ENCODE measurements around the gene KIFC1. TPM values are rescaled to one million over a fixed set of nuclear protein-coding genes. Genes with fewer than 3 reads are reported as not detected.
A peak's percentile ranks its signal among the peaks of the same experiment; 100 is the strongest.

The KIFC1 gene
- total RNA-seq, 6 experiments from 2014 or later: 20.6 to 43.5 (median 38.6) TPM

DNA sequence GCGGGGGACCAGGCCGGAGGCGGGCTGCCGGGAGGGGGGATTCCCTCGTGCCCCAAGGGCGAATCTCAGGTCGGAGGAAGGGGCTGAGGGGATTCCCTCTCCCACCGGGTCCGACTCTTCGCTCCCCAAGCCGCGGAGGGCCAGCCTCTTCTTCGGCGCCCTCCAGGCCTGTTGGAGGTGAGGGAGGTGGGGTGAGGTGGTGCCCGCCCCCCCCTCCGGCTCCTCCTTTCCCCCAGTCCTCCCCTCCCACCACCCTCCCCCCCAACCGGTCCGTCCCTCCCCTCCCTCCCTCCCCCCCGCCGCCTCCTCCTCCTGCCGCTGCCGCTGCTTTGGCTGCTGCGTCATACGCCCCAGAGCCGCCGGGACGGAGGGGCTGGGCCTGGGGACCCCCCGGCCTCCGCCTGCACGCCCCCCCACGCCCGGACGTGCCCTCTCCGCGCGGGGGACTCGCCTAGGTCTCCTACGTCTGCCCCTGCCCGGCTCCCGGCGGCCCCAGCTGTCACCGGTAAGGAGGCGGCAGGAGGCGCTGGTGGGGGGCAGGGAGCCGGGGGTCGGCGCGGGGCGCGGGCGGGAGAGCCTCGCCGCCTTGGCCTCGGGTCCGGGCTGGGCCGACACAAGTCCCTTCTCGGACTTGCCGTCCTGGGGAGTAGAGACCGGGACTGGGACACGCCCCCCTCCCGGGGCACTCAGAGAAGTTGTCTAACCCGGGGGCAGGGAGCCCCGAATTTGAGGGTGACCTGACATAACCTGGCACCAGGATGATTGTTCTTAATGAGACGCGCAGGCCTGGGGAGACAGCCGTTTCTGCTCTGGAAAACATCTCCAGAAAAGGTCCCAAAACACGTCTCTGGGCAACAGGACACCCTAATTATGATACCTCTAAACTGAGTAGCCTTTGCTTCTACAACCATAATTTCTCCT lies 19.3 kb downstream of the KIFC1 start, which contains the start of gene PHF1:
TSS of gene PHF1 (plus strand) at position 304 of the 921 bp plus-strand sequence. CDS start 1,250 bp downstream, outside the sequence.
- Mint-ChIP-seq H3K27me3 (ENCODE audit: insufficient read depth) (peaks cover 11% of the 10 kb centered on the region), H3K36me3 (ENCODE audit: low read depth) (peaks cover 37% of the 10 kb centered on the region), H3K9me3 (no peaks in the 10 kb centered on the region), H3K27ac (peak within 1 kb of the TSS; percentile 96), H3K4me3 (peak within 1 kb of the TSS; percentile 92), H3K4me1 (ENCODE audit: low read depth) (peaks cover 55% of the 10 kb centered on the region)
- DNase-seq: no peak
- TF ChIP-seq, protein P1, sequence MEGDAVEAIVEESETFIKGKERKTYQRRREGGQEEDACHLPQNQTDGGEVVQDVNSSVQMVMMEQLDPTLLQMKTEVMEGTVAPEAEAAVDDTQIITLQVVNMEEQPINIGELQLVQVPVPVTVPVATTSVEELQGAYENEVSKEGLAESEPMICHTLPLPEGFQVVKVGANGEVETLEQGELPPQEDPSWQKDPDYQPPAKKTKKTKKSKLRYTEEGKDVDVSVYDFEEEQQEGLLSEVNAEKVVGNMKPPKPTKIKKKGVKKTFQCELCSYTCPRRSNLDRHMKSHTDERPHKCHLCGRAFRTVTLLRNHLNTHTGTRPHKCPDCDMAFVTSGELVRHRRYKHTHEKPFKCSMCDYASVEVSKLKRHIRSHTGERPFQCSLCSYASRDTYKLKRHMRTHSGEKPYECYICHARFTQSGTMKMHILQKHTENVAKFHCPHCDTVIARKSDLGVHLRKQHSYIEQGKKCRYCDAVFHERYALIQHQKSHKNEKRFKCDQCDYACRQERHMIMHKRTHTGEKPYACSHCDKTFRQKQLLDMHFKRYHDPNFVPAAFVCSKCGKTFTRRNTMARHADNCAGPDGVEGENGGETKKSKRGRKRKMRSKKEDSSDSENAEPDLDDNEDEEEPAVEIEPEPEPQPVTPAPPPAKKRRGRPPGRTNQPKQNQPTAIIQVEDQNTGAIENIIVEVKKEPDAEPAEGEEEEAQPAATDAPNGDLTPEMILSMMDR (IDR thresholded peaks at IDR 0.05): peak; percentile 47

DNA sequence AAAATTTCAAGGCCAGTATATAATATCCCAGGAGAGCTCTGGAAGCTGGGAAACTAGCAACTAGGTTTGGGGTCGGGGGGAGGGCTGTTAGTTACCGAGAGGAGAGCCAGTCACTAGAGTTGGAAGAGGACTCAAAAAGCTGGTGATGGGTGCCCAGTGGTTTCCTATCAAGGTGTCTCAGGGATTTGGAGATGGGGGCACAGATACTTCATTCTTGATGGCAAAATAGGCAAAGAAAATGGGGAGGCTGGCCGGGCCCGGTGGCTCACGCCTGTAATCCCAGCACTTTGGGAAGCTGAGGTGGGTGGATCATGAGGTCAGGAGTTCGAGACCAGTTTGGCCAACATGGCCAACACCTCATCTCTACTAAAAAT lies 20.0 kb downstream of the KIFC1 start:
- peak overlapping the region; percentile 78 for H3K27ac Mint-ChIP-seq
- H3K4me3 Mint-ChIP-seq: peak overlapping the region; percentile 89
- peaks cover 12% of the 10 kb centered on the region for H3K27me3 Mint-ChIP-seq (ENCODE audit: insufficient read depth)
- no peak for DNase-seq
- H3K4me1 Mint-ChIP-seq (ENCODE audit: low read depth): peaks cover 62% of the 10 kb centered on the region
- no peaks in the 10 kb centered on the region for H3K9me3 Mint-ChIP-seq
- peaks cover 43% of the 10 kb centered on the region for H3K36me3 Mint-ChIP-seq (ENCODE audit: low read depth)
- TF ChIP-seq, protein P1 (IDR thresholded peaks at IDR 0.05): no peak

DNA sequence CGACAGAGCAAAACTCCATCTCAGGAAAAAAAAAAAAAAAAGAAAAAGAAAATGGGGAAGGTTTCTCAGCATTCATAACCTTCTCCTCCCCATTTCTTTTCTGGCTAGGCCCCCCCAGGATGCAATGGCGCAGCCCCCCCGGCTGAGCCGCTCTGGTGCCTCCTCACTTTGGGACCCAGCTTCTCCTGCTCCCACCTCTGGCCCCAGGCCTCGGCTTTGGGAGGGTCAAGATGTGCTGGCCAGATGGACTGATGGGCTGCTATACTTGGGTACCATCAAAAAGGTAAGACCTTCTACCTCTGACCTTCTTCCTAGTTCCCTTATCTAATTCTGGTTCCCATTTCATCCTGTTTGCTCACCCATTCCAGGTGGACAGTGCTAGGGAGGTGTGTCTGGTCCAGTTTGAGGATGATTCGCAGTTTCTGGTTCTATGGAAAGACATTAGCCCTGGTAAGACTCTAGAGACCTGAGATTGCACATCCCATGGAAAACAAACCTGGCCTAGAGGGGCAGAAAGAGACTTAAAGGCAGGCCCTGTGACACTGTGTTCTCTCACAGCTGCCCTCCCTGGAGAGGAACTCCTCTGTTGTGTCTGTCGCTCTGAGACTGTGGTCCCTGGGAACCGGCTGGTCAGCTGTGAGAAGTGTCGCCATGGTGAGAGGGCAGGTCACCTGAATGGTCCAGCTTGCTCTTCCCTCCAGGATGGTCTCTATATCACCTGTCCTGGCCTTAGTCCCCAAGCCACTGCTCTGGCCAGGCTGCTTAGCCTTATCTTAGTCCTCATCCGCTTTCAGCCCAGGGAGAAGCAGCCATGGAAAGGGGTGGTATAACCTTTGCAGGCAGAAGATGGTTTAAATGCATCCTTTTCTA lies 20.8 kb downstream of the KIFC1 start:
- Mint-ChIP-seq H3K4me3 (peak overlapping the region; percentile 89), H3K36me3 (ENCODE audit: low read depth) (peaks cover 51% of the 10 kb centered on the region), H3K27ac (peak overlapping the region; percentile 100), H3K4me1 (ENCODE audit: low read depth) (peaks cover 66% of the 10 kb centered on the region), H3K27me3 (ENCODE audit: insufficient read depth) (peaks cover 16% of the 10 kb centered on the region), H3K9me3 (no peaks in the 10 kb centered on the region)
- TF ChIP-seq, protein P1 (IDR thresholded peaks at IDR 0.05): no peak
- no peak for DNase-seq

DNA sequence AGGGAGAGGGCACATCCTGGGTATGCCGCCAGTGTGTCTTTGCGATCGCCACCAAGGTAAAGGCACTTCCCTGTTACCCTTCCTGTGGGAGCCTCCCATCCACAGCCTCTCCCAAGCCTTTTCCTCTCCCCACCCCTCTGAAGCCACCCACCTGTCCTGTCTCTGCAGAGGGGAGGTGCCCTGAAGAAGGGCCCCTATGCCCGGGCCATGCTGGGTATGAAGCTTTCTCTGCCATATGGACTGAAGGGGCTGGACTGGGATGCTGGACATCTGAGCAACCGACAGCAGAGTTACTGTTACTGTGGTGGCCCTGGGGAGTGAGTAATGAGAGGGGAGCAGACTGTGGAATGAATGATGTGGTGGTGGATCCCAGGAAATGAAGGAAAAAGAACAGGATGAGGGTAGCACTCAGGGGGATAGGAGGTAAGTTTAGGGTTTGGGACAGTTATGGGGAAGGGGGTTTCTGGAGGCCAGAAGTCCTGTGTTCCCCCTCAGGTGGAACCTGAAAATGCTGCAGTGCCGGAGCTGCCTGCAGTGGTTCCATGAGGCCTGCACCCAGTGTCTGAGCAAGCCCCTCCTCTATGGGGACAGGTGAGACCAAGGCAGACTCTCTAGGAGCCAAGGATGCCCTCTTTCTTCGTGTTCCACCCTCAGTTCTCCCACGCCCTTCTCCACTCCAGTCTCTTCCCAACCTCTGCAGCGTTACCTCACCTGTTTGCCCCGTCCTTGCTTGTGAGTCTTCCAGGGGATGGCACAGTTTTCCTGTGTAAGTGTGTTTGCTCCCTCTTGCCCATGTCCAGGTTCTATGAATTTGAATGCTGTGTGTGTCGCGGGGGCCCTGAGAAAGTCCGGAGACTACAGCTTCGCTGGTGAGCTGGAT lies 21.9 kb downstream of the KIFC1 start:
- peak overlapping the region; percentile 100 for H3K27ac Mint-ChIP-seq
- no peaks in the 10 kb centered on the region for H3K9me3 Mint-ChIP-seq
- DNase-seq: no peak
- TF ChIP-seq, protein P1 (IDR thresholded peaks at IDR 0.05): no peak
- H3K4me1 Mint-ChIP-seq (ENCODE audit: low read depth): peaks cover 69% of the 10 kb centered on the region
- H3K27me3 Mint-ChIP-seq (ENCODE audit: insufficient read depth): peaks cover 16% of the 10 kb centered on the region
- H3K4me3 Mint-ChIP-seq: peak overlapping the region; percentile 31
- H3K36me3 Mint-ChIP-seq (ENCODE audit: low read depth): peaks cover 52% of the 10 kb centered on the region
